Measurements from ENCODE around the gene INTS4. TPM values are rescaled to one million over a fixed set of nuclear protein-coding genes. Genes with fewer than 3 reads are reported as not detected.

INTS4 gene
- total and polyA plus RNA-seq, 10 of the 15 experiments (the other 5 are each of a cell fraction or from before 2014, with no cell fraction given), result 20.2 to 50.5 (median 40.0) TPM

- CTCF ChIA-PET, result no interaction called here
- SMC1A ChIA-PET (ENCODE audit: uncharacterized antibody, unreplicated experiment), result no interaction called here
- TF ChIP-seq LARP7 (IDR thresholded peaks at IDR 0.05) (no peak), CBX3 (IDR thresholded peaks at IDR 0.05; ENCODE audit: borderline replicate concordance, low read depth) (no peak), EP300 (IDR thresholded peaks at IDR 0.05; ENCODE audit: borderline replicate concordance in 1 of 2, control insufficient read depth in 1 of 2, low read depth in 2 of 2, low read length in 2 of 2) (no peak), NKRF (conservative IDR thresholded peaks at IDR 0.05) (no peak), IKZF1 (conservative IDR thresholded peaks at IDR 0.05) (no peak)
- H3K4me2 ChIP-seq (ENCODE audit: control insufficient read depth, insufficient read depth), result no peak overlapping the region
- H3K36me3 ChIP-seq (ENCODE audit: control insufficient read depth in 2 of 2, insufficient read depth in 2 of 2, low read length in 1 of 2), result peaks cover 2 to 11% of the 10 kb centered on the region in 2 experiments; a peak in 2 of 4 replicates
- FAIRE-seq (no peak), DNase-seq (ENCODE audit: low read depth, low spot score) (no peak), ATAC-seq (no peak)
- POLR2A ChIA-PET, result no interaction called here
- no TSS peak for BruUV-seq (replicated peaks)
- no peak overlapping the region for H3K9ac ChIP-seq (ENCODE audit: control insufficient read depth, insufficient read depth, low read length)
- in situ Hi-C loops (cut with MboI), result no loop called here
- no peaks in the 10 kb centered on the region for H3K9me3 ChIP-seq (replicated peaks; ENCODE audit: control insufficient read depth, insufficient read depth, low read length)
- RAD21 ChIA-PET (ENCODE audit: unreplicated experiment), result no interaction called here
- no peaks in the 10 kb centered on the region for H3K27me3 ChIP-seq (replicated peaks in 1 of 2; ENCODE audit: control insufficient read depth in 2 of 2, insufficient read depth in 2 of 2, low read length in 1 of 2)
- intact Hi-C loops (cut with micrococcal nuclease; ENCODE audit: unreplicated experiment), result no loop called here
- no peak overlapping the region for H2AFZ ChIP-seq (ENCODE audit: control insufficient read depth, low read depth, low read length)
- H3K4me3 ChIP-seq, result no peak overlapping the region
- H4K20me1 ChIP-seq (ENCODE audit: control insufficient read depth, insufficient read depth), result no peaks in the 10 kb centered on the region
- H3K27ac ChIP-seq (ENCODE audit: control insufficient read depth, insufficient read depth), result no peak overlapping the region
- WGBS (ENCODE audit: insufficient coverage, insufficient replicate concordance, low lambda C conversion rate, missing lambda C conversion rate), result 91% methylated on average over 2 of the region's 2 CpGs
- no peaks in the 10 kb centered on the region for H3K79me2 ChIP-seq (ENCODE audit: control insufficient read depth, insufficient read depth, low read length)
- H3K4me1 ChIP-seq (ENCODE audit: control insufficient read depth, insufficient read depth, low read length), result no peaks in the 10 kb centered on the region; the same call in 1 of the 2 replicates
Observed at GRCh38 chr11:77966338-77966737, 28.1 kb downstream of the INTS4 start.

- ChIA-PET SMC1A (ENCODE audit: uncharacterized antibody, unreplicated experiment) (no interaction called here), CTCF (no interaction called here), POLR2A (no interaction called here), RAD21 (ENCODE audit: unreplicated experiment) (no interaction called here)
- DNase-seq (ENCODE audit: low read depth, low spot score) (no peak), FAIRE-seq (no peak), ATAC-seq (no peak)
- H4K20me1 ChIP-seq (ENCODE audit: control insufficient read depth, insufficient read depth), result no peaks in the 10 kb centered on the region
- in situ Hi-C loops (cut with MboI), result no loop called here
- no peaks in the 10 kb centered on the region; a peak in 2 of 4 replicates for H3K36me3 ChIP-seq (ENCODE audit: control insufficient read depth in 2 of 2, insufficient read depth in 2 of 2, low read length in 1 of 2)
- no peak overlapping the region for H2AFZ ChIP-seq (ENCODE audit: control insufficient read depth, low read depth, low read length)
- no peak overlapping the region for H3K27ac ChIP-seq (ENCODE audit: control insufficient read depth, insufficient read depth)
- no peak overlapping the region for H3K9ac ChIP-seq (ENCODE audit: control insufficient read depth, insufficient read depth, low read length)
- H3K9me3 ChIP-seq (replicated peaks; ENCODE audit: control insufficient read depth, insufficient read depth, low read length), result no peaks in the 10 kb centered on the region
- no peak overlapping the region for H3K4me2 ChIP-seq (ENCODE audit: control insufficient read depth, insufficient read depth)
- H3K27me3 ChIP-seq (replicated peaks in 1 of 2; ENCODE audit: control insufficient read depth in 2 of 2, insufficient read depth in 2 of 2, low read length in 1 of 2), result no peaks in the 10 kb centered on the region
- H3K4me3 ChIP-seq, result no peak overlapping the region
- intact Hi-C loops (cut with micrococcal nuclease; ENCODE audit: unreplicated experiment), result no loop called here
- H3K79me2 ChIP-seq (ENCODE audit: control insufficient read depth, insufficient read depth, low read length), result no peaks in the 10 kb centered on the region
- no peaks in the 10 kb centered on the region for H3K4me1 ChIP-seq (ENCODE audit: control insufficient read depth, insufficient read depth, low read length)
- no TSS peak for BruUV-seq (replicated peaks)
- WGBS (ENCODE audit: insufficient coverage, insufficient replicate concordance, low lambda C conversion rate, missing lambda C conversion rate), result 94% methylated on average over 4 of the region's 4 CpGs
- TF ChIP-seq PML (IDR thresholded peaks at IDR 0.05; ENCODE audit: low read length), result no peak
- no peak for TF ChIP-seq RUNX3 (IDR thresholded peaks at IDR 0.05; ENCODE audit: low read length)
- TF ChIP-seq CBX5 (IDR thresholded peaks at IDR 0.05; ENCODE audit: low read depth), result no peak
- no peak for TF ChIP-seq FOXK2 (IDR thresholded peaks at IDR 0.05)
- TF ChIP-seq ZBTB40 (IDR thresholded peaks at IDR 0.05; ENCODE audit: borderline replicate concordance), result no peak
- no peak for TF ChIP-seq SP1 (IDR thresholded peaks at IDR 0.05; ENCODE audit: low read depth, low read length)
Observed at GRCh38 chr11:77959434-77959833, 35.0 kb downstream of the INTS4 start.

Data from GM12878 (cell line).